Panc1 (cell line): Measurements from ENCODE around the gene GHRHR.

Experiments used
- POLR2AphosphoS5 ChIP-seq: IDR thresholded peaks from 2 replicates; pipeline ENCODE4 v1.6.1; 2012; ENCODE audit warnings: mild to moderate bottlenecking, low read depth, low read length, moderate library complexity
- REST ChIP-seq, 2 experiments: IDR thresholded peaks; 2 replicates each; pipeline ENCODE4 v1.6.1; 2011 to 2012; ENCODE audit warnings: low read depth in 2 of 2, control low read depth in 1 of 2, low read length in 1 of 2, mild to moderate bottlenecking in 1 of 2, moderate library complexity in 1 of 2; ENCODE audit not compliant: insufficient read depth in 1 of 2
- SIN3A ChIP-seq: IDR thresholded peaks from 2 replicates; pipeline ENCODE4 v1.6.1; 2012; ENCODE audit warnings: low read depth, mild to moderate bottlenecking, low read length, moderate library complexity, borderline replicate concordance; ENCODE audit not compliant: insufficient read depth
- TF ChIP-seq, protein P1 (sequence below): fragments of 450-650 bp; IDR thresholded peaks from 2 replicates; pipeline ENCODE4 v1.5.1; 2017; ENCODE audit warnings: mild to moderate bottlenecking

DNA sequence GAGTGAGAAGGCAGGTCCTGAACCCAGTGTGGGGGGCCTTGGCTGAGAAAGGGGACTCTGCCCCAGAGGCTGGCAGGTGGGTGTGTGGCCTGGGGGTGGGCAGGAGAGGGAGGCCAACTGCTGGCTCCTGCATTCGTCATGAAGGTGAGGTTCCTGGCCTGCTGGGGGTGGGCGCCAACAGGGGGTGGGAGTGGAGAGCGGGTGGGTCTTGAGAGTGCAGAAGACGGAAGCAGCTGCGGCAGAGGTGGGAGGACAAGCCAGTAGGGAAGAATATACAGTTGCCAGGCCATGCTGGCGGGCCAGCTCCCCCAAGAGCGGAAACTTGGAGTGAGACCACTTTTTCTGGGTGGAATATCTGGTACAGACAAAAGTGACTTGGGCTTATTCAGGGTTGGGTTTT is 23.4 kb downstream of the GHRHR start:
- TF ChIP-seq, protein P1, sequence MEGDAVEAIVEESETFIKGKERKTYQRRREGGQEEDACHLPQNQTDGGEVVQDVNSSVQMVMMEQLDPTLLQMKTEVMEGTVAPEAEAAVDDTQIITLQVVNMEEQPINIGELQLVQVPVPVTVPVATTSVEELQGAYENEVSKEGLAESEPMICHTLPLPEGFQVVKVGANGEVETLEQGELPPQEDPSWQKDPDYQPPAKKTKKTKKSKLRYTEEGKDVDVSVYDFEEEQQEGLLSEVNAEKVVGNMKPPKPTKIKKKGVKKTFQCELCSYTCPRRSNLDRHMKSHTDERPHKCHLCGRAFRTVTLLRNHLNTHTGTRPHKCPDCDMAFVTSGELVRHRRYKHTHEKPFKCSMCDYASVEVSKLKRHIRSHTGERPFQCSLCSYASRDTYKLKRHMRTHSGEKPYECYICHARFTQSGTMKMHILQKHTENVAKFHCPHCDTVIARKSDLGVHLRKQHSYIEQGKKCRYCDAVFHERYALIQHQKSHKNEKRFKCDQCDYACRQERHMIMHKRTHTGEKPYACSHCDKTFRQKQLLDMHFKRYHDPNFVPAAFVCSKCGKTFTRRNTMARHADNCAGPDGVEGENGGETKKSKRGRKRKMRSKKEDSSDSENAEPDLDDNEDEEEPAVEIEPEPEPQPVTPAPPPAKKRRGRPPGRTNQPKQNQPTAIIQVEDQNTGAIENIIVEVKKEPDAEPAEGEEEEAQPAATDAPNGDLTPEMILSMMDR = no peak
- TF ChIP-seq POLR2AphosphoS5 = no peak
- no peak for TF ChIP-seq REST (IDR thresholded peaks at IDR 0.05; ENCODE audit: insufficient read depth in 1 of 2, low read depth in 2 of 2, low read length in 1 of 2)
- TF ChIP-seq SIN3A = no peak
